Central memory CD8-positive, alpha-beta T cell (primary cell): ENCODE data around the gene LMBRD2.

Experiments used
- ATAC-seq: fragments of 150-1000 bp; cut with Tn5 transposase; replicated peaks from 2 replicates; pipeline ENCODE4 v1.10.0; 2022; ENCODE audit warnings: mild to moderate bottlenecking, moderate FRiP score, moderate number of reproducible peaks; ENCODE audit not compliant: poor library complexity, severe bottlenecking; ENCODE audit errors: extremely low read depth
- DNase-seq, 2 donors: peaks; one replicate each; pipeline ENCODE4 v3.0.0; 2021; ENCODE audit warnings: low spot score in 2 of 2
- H3K27ac Mint-ChIP-seq: one replicate; pipeline ENCODE4 v1.8.0; 2022; ENCODE audit warnings: low read depth, mild to moderate bottlenecking, moderate library complexity, mixed read lengths
- H3K27me3 Mint-ChIP-seq: one replicate; pipeline ENCODE4 v1.8.0; 2022; ENCODE audit warnings: mixed read lengths
- H3K36me3 Mint-ChIP-seq: one replicate; pipeline ENCODE4 v1.8.0; 2022; ENCODE audit warnings: mild to moderate bottlenecking, moderate library complexity, mixed read lengths; ENCODE audit not compliant: insufficient read depth
- H3K4me1 Mint-ChIP-seq: one replicate; pipeline ENCODE4 v1.8.0; 2022; ENCODE audit warnings: mixed read lengths
- H3K4me3 Mint-ChIP-seq: one replicate; pipeline ENCODE4 v1.8.0; 2022; ENCODE audit warnings: mild to moderate bottlenecking, moderate library complexity, mixed read lengths
- H3K9me3 Mint-ChIP-seq: one replicate; pipeline ENCODE4 v1.8.0; 2022; ENCODE audit warnings: mixed read lengths

The LMBRD2 gene

GRCh38 chr5:36070687-36071571 lies 80.8 kb downstream of the LMBRD2 start:
- H3K36me3 Mint-ChIP-seq = peaks cover 2% of the 10 kb centered on the region
- DNase-seq = no peak
- no peak for ATAC-seq
- H3K4me1 Mint-ChIP-seq = peaks cover 15% of the 10 kb centered on the region
- H3K27ac Mint-ChIP-seq = peak overlapping the region; percentile 7
- H3K4me3 Mint-ChIP-seq = peak overlapping the region; percentile 66
- H3K9me3 Mint-ChIP-seq = no peaks in the 10 kb centered on the region
- peaks cover 38% of the 10 kb centered on the region for H3K27me3 Mint-ChIP-seq

GRCh38 chr5:36068751-36069281 lies 82.9 kb downstream of the LMBRD2 start:
- H3K9me3 Mint-ChIP-seq = no peaks in the 10 kb centered on the region
- ATAC-seq = no peak
- H3K4me1 Mint-ChIP-seq = peaks cover 15% of the 10 kb centered on the region
- no peak overlapping the region for H3K4me3 Mint-ChIP-seq
- no peak overlapping the region for H3K27ac Mint-ChIP-seq
- H3K27me3 Mint-ChIP-seq = peaks cover 54% of the 10 kb centered on the region
- DNase-seq = no peak
- H3K36me3 Mint-ChIP-seq = peaks cover 2% of the 10 kb centered on the region

- no peak within 1 kb of the TSS for H3K4me3 Mint-ChIP-seq
- H3K4me1 Mint-ChIP-seq = peaks cover 15% of the 10 kb centered on the region
- no peak within 1 kb of the TSS for H3K27ac Mint-ChIP-seq
- ATAC-seq = no peak
- peaks cover 54% of the 10 kb centered on the region for H3K27me3 Mint-ChIP-seq
- peaks cover 2% of the 10 kb centered on the region for H3K36me3 Mint-ChIP-seq
- DNase-seq = no peak
- H3K9me3 Mint-ChIP-seq = no peaks in the 10 kb centered on the region
Measured at GRCh38 chr5:36066540-36067210, 85.0 kb downstream of the LMBRD2 start, which contains the start of gene UGT3A2. Gene UGT3A2, minus strand, starts transcription at chr5:36066882. Its CDS starts 93 bp downstream, at chr5:36066789.

- H3K4me3 Mint-ChIP-seq = no peak overlapping the region
- H3K9me3 Mint-ChIP-seq = no peaks in the 10 kb centered on the region
- peaks cover 10% of the 10 kb centered on the region for H3K4me1 Mint-ChIP-seq
- H3K27me3 Mint-ChIP-seq = peaks cover 54% of the 10 kb centered on the region
- no peak for DNase-seq
- peaks cover 2% of the 10 kb centered on the region for H3K36me3 Mint-ChIP-seq
- no peak for ATAC-seq
- no peak overlapping the region for H3K27ac Mint-ChIP-seq
Measured at GRCh38 chr5:36066001-36066539, 85.6 kb downstream of the LMBRD2 start.

GRCh38 chr5:36060420-36060887 lies 91.2 kb downstream of the LMBRD2 start:
- H3K4me3 Mint-ChIP-seq = peak overlapping the region; percentile 37
- H3K27ac Mint-ChIP-seq = no peak overlapping the region
- H3K36me3 Mint-ChIP-seq = no peaks in the 10 kb centered on the region
- DNase-seq (no peak), ATAC-seq (no peak)
- H3K9me3 Mint-ChIP-seq = no peaks in the 10 kb centered on the region
- peaks cover 6% of the 10 kb centered on the region for H3K4me1 Mint-ChIP-seq
- H3K27me3 Mint-ChIP-seq = peaks cover 42% of the 10 kb centered on the region

GRCh38 chr5:36059571-36060419 lies 91.9 kb downstream of the LMBRD2 start:
- DNase-seq = no peak
- Mint-ChIP-seq H3K27ac (no peak overlapping the region), H3K4me3 (peak overlapping the region; percentile 37), H3K27me3 (peaks cover 35% of the 10 kb centered on the region), H3K4me1 (peaks cover 6% of the 10 kb centered on the region), H3K36me3 (no peaks in the 10 kb centered on the region), H3K9me3 (no peaks in the 10 kb centered on the region)
- ATAC-seq = no peak

GRCh38 chr5:36058776-36059175 lies 92.9 kb downstream of the LMBRD2 start:
- Mint-ChIP-seq H3K27ac (no peak overlapping the region), H3K4me3 (no peak overlapping the region), H3K36me3 (no peaks in the 10 kb centered on the region), H3K27me3 (peaks cover 27% of the 10 kb centered on the region), H3K4me1 (peaks cover 6% of the 10 kb centered on the region), H3K9me3 (no peaks in the 10 kb centered on the region)
- no peak for DNase-seq
- no peak for ATAC-seq

GRCh38 chr5:36057386-36057785 lies 94.3 kb downstream of the LMBRD2 start:
- Mint-ChIP-seq H3K4me3 (no peak overlapping the region), H3K36me3 (no peaks in the 10 kb centered on the region), H3K9me3 (no peaks in the 10 kb centered on the region), H3K27ac (no peak overlapping the region), H3K27me3 (peaks cover 27% of the 10 kb centered on the region), H3K4me1 (peaks cover 6% of the 10 kb centered on the region)
- no peak for DNase-seq
- no peak for ATAC-seq

- H3K9me3 Mint-ChIP-seq = no peaks in the 10 kb centered on the region
- H3K4me1 Mint-ChIP-seq = peaks cover 6% of the 10 kb centered on the region
- DNase-seq (no peak), ATAC-seq (no peak)
- no peaks in the 10 kb centered on the region for H3K36me3 Mint-ChIP-seq
- no peak overlapping the region for H3K4me3 Mint-ChIP-seq
- H3K27me3 Mint-ChIP-seq = peaks cover 27% of the 10 kb centered on the region
- no peak overlapping the region for H3K27ac Mint-ChIP-seq
Measured at GRCh38 chr5:36056422-36056821, 95.3 kb downstream of the LMBRD2 start.

- Mint-ChIP-seq H3K4me1 (peaks cover 6% of the 10 kb centered on the region), H3K36me3 (no peaks in the 10 kb centered on the region), H3K27me3 (peaks cover 27% of the 10 kb centered on the region), H3K9me3 (no peaks in the 10 kb centered on the region), H3K27ac (no peak overlapping the region), H3K4me3 (no peak overlapping the region)
- ATAC-seq = no peak
- no peak for DNase-seq
Measured at GRCh38 chr5:36055984-36056383, 95.7 kb downstream of the LMBRD2 start.

- H3K4me1 Mint-ChIP-seq = no peaks in the 10 kb centered on the region
- no peak overlapping the region for H3K4me3 Mint-ChIP-seq
- H3K9me3 Mint-ChIP-seq = no peaks in the 10 kb centered on the region
- H3K36me3 Mint-ChIP-seq = no peaks in the 10 kb centered on the region
- no peak for DNase-seq
- H3K27ac Mint-ChIP-seq = no peak overlapping the region
- H3K27me3 Mint-ChIP-seq = peaks cover 27% of the 10 kb centered on the region
- no peak for ATAC-seq
Measured at GRCh38 chr5:36054647-36055046, 97.0 kb downstream of the LMBRD2 start.

GRCh38 chr5:36052538-36052937 lies 99.1 kb downstream of the LMBRD2 start:
- no peaks in the 10 kb centered on the region for H3K9me3 Mint-ChIP-seq
- no peak for ATAC-seq
- H3K27me3 Mint-ChIP-seq = peaks cover 10% of the 10 kb centered on the region
- no peaks in the 10 kb centered on the region for H3K4me1 Mint-ChIP-seq
- H3K36me3 Mint-ChIP-seq = no peaks in the 10 kb centered on the region
- H3K27ac Mint-ChIP-seq = no peak overlapping the region
- no peak overlapping the region for H3K4me3 Mint-ChIP-seq
- no peak for DNase-seq
